Suprapubic skin (tissue), 3 donors: ENCODE data around the gene FLII.
"Not testable (repeated sequence)": the region's sequence is repeated elsewhere in the genome, so short reads cannot be mapped to it uniquely, and the experiment has no call there.

ENCODE experiments used
- CTCF ChIP-seq, 2 donors: fragments of 200-600 bp in 1 of 2; fragments of 450-650 bp in 1 of 2; sonication (generic) in 1 of 2; IDR thresholded peaks; one replicate each; pipeline ENCODE4 v1.5.1; 2016 to 2019; ENCODE audit warnings: antibody characterized with exemption in 2 of 2, mild to moderate bottlenecking in 1 of 2, moderate library complexity in 1 of 2
- POLR2A ChIP-seq, 2 donors: fragments of 450-650 bp; IDR thresholded peaks; one replicate each; pipeline ENCODE4 v1.6.1; 2017; ENCODE audit warnings: antibody characterized with exemption in 2 of 2, mild to moderate bottlenecking in 2 of 2, moderate library complexity in 2 of 2

DNA sequence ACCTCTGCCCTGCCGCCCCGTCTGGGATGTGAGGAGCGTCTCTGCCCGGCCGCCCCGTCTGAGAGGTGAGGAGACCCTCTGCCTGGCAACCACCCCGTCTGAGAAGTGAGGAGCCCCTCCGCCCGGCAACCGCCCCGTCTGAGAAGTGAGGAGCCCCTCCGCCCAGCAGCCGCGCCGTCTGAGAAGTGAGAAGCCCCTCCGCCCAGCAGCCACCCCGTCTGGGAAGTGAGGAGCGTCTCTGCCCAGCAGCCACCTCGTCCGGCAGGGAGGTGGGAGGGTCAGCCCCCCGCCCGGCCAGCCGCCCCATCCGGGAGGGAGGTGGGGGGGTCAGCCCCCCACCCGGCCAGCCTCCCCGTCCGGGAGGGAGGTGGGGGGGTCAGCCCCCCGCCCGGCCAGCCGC, 39.5 kb upstream of the FLII start:
- TF ChIP-seq POLR2A, CTCF (IDR thresholded peaks at IDR 0.05): not testable (repeated sequence)
